ENCODE measurements around the gene SFMBT1. TPM values are rescaled to one million over a fixed set of nuclear protein-coding genes. Genes with fewer than 3 reads are reported as not detected.

SFMBT1 gene, protein sequence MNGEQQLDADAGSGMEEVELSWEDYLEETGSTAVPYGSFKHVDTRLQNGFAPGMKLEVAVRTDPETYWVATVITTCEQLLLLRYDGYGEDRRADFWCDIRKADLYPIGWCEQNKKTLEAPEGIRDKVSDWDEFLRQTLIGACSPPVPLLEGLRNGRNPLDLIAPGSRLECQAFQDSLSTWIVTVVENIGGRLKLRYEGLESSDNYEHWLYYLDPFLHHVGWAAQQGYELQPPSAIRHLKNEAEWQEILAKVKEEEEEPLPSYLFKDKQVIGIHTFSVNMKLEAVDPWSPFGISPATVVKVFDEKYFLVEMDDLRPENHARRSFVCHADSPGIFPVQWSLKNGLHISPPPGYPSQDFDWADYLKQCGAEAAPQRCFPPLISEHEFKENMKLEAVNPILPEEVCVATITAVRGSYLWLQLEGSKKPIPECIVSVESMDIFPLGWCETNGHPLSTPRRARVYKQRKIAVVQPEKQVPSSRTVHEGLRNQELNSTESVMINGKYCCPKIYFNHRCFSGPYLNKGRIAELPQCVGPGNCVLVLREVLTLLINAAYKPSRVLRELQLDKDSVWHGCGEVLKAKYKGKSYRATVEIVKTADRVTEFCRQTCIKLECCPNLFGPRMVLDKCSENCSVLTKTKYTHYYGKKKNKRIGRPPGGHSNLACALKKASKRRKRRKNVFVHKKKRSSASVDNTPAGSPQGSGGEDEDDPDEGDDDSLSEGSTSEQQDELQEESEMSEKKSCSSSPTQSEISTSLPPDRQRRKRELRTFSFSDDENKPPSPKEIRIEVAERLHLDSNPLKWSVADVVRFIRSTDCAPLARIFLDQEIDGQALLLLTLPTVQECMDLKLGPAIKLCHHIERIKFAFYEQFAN
- 10 to 100 TPM; 49.3 to 50.8 TPM for total RNA-seq
- 10 to 100 TPM; 19.8 to 27.8 TPM for polyA plus RNA-seq

DNA sequence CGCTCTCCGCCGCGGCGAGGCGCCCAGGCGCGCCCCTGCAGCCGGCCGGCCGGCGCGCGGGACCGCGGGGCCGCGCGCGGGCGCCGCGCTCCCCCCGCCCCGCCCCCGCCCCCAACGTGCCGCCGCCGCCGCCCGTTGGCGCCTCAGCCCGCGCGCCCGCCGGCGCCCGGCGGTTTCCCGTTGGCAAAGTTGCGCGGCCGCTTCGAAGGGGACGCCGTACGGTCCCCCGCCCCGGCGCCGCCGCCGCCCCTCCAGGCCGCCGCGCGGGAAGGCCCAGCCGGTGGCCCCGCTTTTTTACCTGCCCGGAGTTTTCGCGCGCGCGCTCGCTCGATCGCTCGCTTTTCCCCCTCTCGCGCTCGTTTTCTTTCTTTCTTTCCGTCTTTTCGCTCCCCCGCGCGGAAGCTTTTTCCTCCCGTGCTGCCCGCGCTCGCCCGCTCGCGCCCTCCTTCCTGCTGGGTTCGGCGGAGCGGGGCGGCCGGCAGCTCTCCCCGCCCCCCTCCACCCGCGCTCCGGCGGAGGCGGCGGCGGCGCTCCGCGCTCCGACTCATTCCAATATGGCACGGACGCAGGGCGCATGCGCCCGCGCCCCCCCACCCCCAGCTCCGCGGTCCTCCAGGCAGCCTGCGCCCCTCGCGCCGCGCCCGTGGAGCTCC lies at the start of gene SFMBT1:
SFMBT1 (minus strand) TSS at position 556 of the 653 bp plus-strand sequence. CDS start 76,945 bp downstream, outside the sequence.
- peaks cover 27 to 53% (median 38%) of the 10 kb centered on the region in 4 donors for H3K4me1 Mint-ChIP-seq
- intact Hi-C loops (cut with micrococcal nuclease): loop anchor here (1.0 to 2.0 kb wide), 5 partner anchors 15 to 361 kb away; partner anchors contain the start of genes PBRM1 and STIMATE
- peaks cover 46% of the 10 kb centered on the region for H3K4me1 ChIP-seq (ENCODE audit: insufficient read depth, low read length)
- DNase-seq: peak; percentile 71 to 80 (median 73)
- H3K9me3 Mint-ChIP-seq: peaks cover 0 to 4% (median 0%) of the 10 kb centered on the region in 8 donors
- peak within 1 kb of the TSS; percentile 42 to 94 for H3K4me3 ChIP-seq (ENCODE audit: low read length in 2 of 2)
- peaks cover 0 to 13% of the 10 kb centered on the region in 2 donors for H3K36me3 Mint-ChIP-seq
- H3K27me3 ChIP-seq (ENCODE audit: insufficient read depth, low read length): no peaks in the 10 kb centered on the region
- no peaks in the 10 kb centered on the region for H3K9me3 ChIP-seq (ENCODE audit: control insufficient read depth in 1 of 2, low read length in 2 of 2)
- peaks cover 0 to 1% of the 10 kb centered on the region in 2 donors for H3K27me3 Mint-ChIP-seq
- H3K27ac Mint-ChIP-seq: peak within 1 kb of the TSS; percentile 98 to 100 (median 99)
- H3K36me3 ChIP-seq (ENCODE audit: insufficient read depth, low read length): no peaks in the 10 kb centered on the region
- H3K4me3 Mint-ChIP-seq: peak within 1 kb of the TSS; percentile 97 to 99 (median 98)
- POLR2A ChIA-PET (ENCODE audit: partially characterized antibody): interaction anchor here (0.6 to 6.7 kb wide), 30 partner anchors 9 to 510 kb away, joined by 3 to 143 read pairs (median 4); partner anchors contain the start of genes STIMATE and UQCC5
- H3K27ac ChIP-seq (ENCODE audit: low read depth, low read length): peak within 1 kb of the TSS; percentile 75
- CTCF ChIA-PET (ENCODE audit: partially characterized antibody): interaction anchor here (0.7 to 2.0 kb wide), 9 partner anchors 9 to 111 kb away, joined by 3 to 11 read pairs (median 4); no protein-coding TSS in a partner anchor

DNA sequence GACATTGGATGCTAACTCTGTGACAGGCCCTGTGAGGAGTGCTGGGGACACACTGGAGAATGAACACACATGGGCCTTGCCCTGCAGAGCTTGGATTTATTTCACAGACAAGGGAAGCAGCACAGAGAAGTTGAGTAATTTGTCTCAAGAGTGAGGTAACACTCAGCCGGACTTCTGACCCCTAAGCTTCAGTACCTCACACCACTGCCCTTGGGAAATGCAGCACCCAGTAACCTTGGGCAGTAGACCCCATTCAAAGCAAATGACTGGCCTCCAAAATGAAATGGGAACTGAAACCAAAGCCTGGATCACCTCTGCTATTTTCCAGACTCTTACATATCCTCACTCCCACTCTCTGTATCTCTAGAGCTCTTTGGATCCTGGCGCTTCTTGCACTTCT lies 47.1 kb upstream of the SFMBT1 start:
- intact Hi-C loops (cut with micrococcal nuclease): no loop called here
- Mint-ChIP-seq H3K4me3 (no peak overlapping the region), H3K4me1 (peaks cover 0 to 4% (median under 1%) of the 10 kb centered on the region in 4 donors), H3K27ac (no peak overlapping the region), H3K36me3 (peaks cover 43 to 66% of the 10 kb centered on the region in 2 donors), H3K9me3 (peaks cover 0 to 2% (median 0%) of the 10 kb centered on the region in 8 donors), H3K27me3 (no peaks in the 10 kb centered on the region)
- POLR2A ChIA-PET (ENCODE audit: partially characterized antibody): interaction anchor here (1.4 kb wide), 1 partner anchor 10 kb away, joined by 5 read pairs; no protein-coding TSS in a partner anchor
- Histone ChIP-seq H3K9me3 (ENCODE audit: control insufficient read depth in 1 of 2, low read length in 2 of 2) (no peaks in the 10 kb centered on the region), H3K4me1 (ENCODE audit: insufficient read depth, low read length) (no peaks in the 10 kb centered on the region), H3K4me3 (ENCODE audit: low read length in 2 of 2) (no peak overlapping the region), H3K36me3 (ENCODE audit: insufficient read depth, low read length) (peaks cover 26% of the 10 kb centered on the region), H3K27ac (ENCODE audit: low read depth, low read length) (no peak overlapping the region), H3K27me3 (ENCODE audit: insufficient read depth, low read length) (no peaks in the 10 kb centered on the region)
- CTCF ChIA-PET (ENCODE audit: partially characterized antibody): no interaction called here
- no peak for DNase-seq

DNA sequence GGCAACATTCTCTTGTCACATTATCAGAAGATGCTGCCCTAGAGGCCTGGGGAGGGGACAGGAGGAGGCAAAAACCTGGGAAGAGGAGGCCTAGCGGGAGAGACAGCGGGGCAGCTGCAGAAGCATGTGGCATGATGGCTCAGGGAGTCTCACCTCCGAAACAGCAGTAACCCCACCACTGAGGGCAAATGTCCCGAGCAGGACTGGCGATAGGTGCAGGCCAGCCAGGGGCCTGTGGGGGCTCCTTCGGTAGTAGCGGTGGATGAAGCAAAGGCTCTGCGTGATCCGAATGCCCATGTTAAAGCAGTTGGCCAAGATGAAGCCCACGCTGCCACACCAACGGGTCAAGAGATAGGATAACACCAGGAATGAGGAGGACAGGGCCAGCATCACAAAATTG lies 46.3 kb upstream of the SFMBT1 start:
- Histone ChIP-seq H3K27ac (ENCODE audit: low read depth, low read length) (no peak overlapping the region), H3K27me3 (ENCODE audit: insufficient read depth, low read length) (no peaks in the 10 kb centered on the region), H3K4me1 (ENCODE audit: insufficient read depth, low read length) (no peaks in the 10 kb centered on the region), H3K4me3 (ENCODE audit: low read length in 2 of 2) (no peak overlapping the region), H3K36me3 (ENCODE audit: insufficient read depth, low read length) (peaks cover 26% of the 10 kb centered on the region), H3K9me3 (ENCODE audit: control insufficient read depth in 1 of 2, low read length in 2 of 2) (no peaks in the 10 kb centered on the region)
- Mint-ChIP-seq H3K9me3 (peaks cover 0 to 2% (median 0%) of the 10 kb centered on the region in 8 donors), H3K27me3 (no peaks in the 10 kb centered on the region), H3K4me1 (no peaks in the 10 kb centered on the region), H3K36me3 (peaks cover 39 to 60% of the 10 kb centered on the region in 2 donors), H3K4me3 (no peak overlapping the region), H3K27ac (peak overlapping the region in 2 of 7 donors; percentile 17 to 36)
- no peak for DNase-seq
- ChIA-PET CTCF (ENCODE audit: partially characterized antibody) (no interaction called here), POLR2A (ENCODE audit: partially characterized antibody) (no interaction called here)
- intact Hi-C loops (cut with micrococcal nuclease): no loop called here

DNA sequence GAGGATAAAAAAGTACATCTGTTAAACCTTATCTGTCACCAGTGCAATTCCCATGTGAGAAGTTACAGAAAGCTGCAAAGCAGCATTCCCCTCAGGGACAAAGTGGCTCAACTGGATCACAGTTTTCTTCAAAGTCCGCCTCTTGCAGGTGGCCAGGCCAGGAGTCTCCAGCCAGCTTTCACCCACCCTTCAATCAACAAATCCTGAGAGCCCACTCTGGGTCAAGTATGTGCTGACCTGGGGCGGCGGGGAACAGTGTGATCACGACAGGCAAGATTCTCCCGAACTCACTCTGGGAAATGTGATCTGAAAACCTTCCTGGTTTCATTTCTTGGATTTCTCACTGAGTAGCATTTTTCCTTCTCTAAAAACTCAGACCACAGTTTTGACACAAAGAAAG lies 45.1 kb upstream of the SFMBT1 start:
- POLR2A ChIA-PET (ENCODE audit: partially characterized antibody): no interaction called here
- Mint-ChIP-seq H3K4me1 (no peaks in the 10 kb centered on the region), H3K36me3 (peaks cover 37 to 54% of the 10 kb centered on the region in 2 donors), H3K27me3 (no peaks in the 10 kb centered on the region), H3K4me3 (no peak overlapping the region), H3K27ac (no peak overlapping the region), H3K9me3 (peaks cover 0 to 3% (median 0%) of the 10 kb centered on the region in 8 donors)
- no peaks in the 10 kb centered on the region for H3K27me3 ChIP-seq (ENCODE audit: insufficient read depth, low read length)
- H3K4me1 ChIP-seq (ENCODE audit: insufficient read depth, low read length): no peaks in the 10 kb centered on the region
- H3K36me3 ChIP-seq (ENCODE audit: insufficient read depth, low read length): peaks cover 26% of the 10 kb centered on the region
- no peak for DNase-seq
- H3K27ac ChIP-seq (ENCODE audit: low read depth, low read length): no peak overlapping the region
- no peaks in the 10 kb centered on the region for H3K9me3 ChIP-seq (ENCODE audit: control insufficient read depth in 1 of 2, low read length in 2 of 2)
- CTCF ChIA-PET (ENCODE audit: partially characterized antibody): no interaction called here
- intact Hi-C loops (cut with micrococcal nuclease): no loop called here
- no peak overlapping the region for H3K4me3 ChIP-seq (ENCODE audit: low read length in 2 of 2)

DNA sequence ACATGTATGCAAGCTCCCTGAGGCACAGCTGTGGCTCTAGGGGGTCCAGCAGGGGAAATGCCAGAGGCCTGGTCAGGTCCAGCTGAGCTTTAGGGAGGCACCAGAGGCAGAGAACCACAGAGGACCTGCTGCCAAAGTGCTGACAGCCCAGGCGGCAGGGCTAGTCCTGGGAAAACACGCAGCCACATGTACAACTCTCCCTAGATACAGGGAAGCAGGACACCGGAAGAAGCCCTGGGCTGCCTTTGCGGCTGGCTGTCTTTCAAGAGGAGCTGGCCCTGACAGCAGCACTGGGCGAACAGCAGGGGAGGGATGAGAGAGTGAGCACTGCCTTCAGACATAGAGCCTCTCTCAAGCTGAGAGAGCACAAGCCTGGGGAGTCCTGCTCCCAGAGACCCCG lies 43.6 kb upstream of the SFMBT1 start:
- H3K36me3 Mint-ChIP-seq: peaks cover 31 to 53% of the 10 kb centered on the region in 2 donors
- no peaks in the 10 kb centered on the region for H3K27me3 ChIP-seq (ENCODE audit: insufficient read depth, low read length)
- no peak for DNase-seq
- no peaks in the 10 kb centered on the region for H3K4me1 ChIP-seq (ENCODE audit: insufficient read depth, low read length)
- intact Hi-C loops (cut with micrococcal nuclease): no loop called here
- H3K4me3 ChIP-seq (ENCODE audit: low read length in 2 of 2): no peak overlapping the region
- H3K27me3 Mint-ChIP-seq: no peaks in the 10 kb centered on the region
- peak overlapping the region in 1 of 7 donors; percentile 53 for H3K27ac Mint-ChIP-seq
- no peaks in the 10 kb centered on the region for H3K9me3 ChIP-seq (ENCODE audit: control insufficient read depth in 1 of 2, low read length in 2 of 2)
- H3K9me3 Mint-ChIP-seq: peaks cover 0 to 3% (median 0%) of the 10 kb centered on the region in 8 donors
- peaks cover 22% of the 10 kb centered on the region for H3K36me3 ChIP-seq (ENCODE audit: insufficient read depth, low read length)
- H3K27ac ChIP-seq (ENCODE audit: low read depth, low read length): no peak overlapping the region
- ChIA-PET POLR2A (ENCODE audit: partially characterized antibody) (no interaction called here), CTCF (ENCODE audit: partially characterized antibody) (no interaction called here)
- no peaks in the 10 kb centered on the region for H3K4me1 Mint-ChIP-seq
- H3K4me3 Mint-ChIP-seq: no peak overlapping the region

DNA sequence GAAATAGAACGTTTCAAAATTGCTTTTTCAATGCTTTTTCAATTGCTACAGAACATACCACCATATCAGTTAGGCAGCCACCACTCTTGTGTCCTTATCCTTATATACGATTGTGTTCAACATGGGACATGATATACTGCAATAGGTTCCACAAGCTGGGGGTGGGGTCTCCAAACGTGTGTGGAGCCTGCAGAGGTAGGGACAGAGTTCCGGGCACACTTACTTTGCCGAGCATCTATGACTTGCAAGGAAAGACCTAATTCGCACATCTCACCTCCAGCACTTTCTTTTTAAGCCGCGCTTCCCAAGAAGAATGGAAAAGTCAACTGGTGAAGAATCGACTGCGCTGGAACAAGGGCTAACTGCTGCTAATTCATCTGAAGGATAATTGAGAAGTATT lies 39.6 kb upstream of the SFMBT1 start:
- Mint-ChIP-seq H3K36me3 (peaks cover 10 to 18% of the 10 kb centered on the region in 2 donors), H3K9me3 (peaks cover 0 to 2% (median 0%) of the 10 kb centered on the region in 8 donors), H3K4me1 (no peaks in the 10 kb centered on the region), H3K4me3 (no peak overlapping the region), H3K27me3 (no peaks in the 10 kb centered on the region), H3K27ac (peak overlapping the region in 2 of 7 donors; percentile 55 to 70)
- intact Hi-C loops (cut with micrococcal nuclease): no loop called here
- ChIA-PET POLR2A (ENCODE audit: partially characterized antibody) (no interaction called here), CTCF (ENCODE audit: partially characterized antibody) (no interaction called here)
- H3K36me3 ChIP-seq (ENCODE audit: insufficient read depth, low read length): peaks cover under 1% of the 10 kb centered on the region
- DNase-seq: no peak
- H3K4me3 ChIP-seq (ENCODE audit: low read length in 2 of 2): no peak overlapping the region
- no peaks in the 10 kb centered on the region for H3K4me1 ChIP-seq (ENCODE audit: insufficient read depth, low read length)
- H3K27me3 ChIP-seq (ENCODE audit: insufficient read depth, low read length): no peaks in the 10 kb centered on the region
- H3K27ac ChIP-seq (ENCODE audit: low read depth, low read length): no peak overlapping the region
- no peaks in the 10 kb centered on the region for H3K9me3 ChIP-seq (ENCODE audit: control insufficient read depth in 1 of 2, low read length in 2 of 2)
